ENCODE data around the gene ANKMY1.

GRCh38 chr2:240531038-240531437, 26.8 kb downstream of the ANKMY1 start:
- TF ChIP-seq CTCF (IDR thresholded peaks at IDR 0.05) (no peak), POLR2A (IDR thresholded peaks at IDR 0.05) (no peak)

Measured in testis (tissue), 2 donors.